HepG2 (cell line): ENCODE measurements around the gene DLG5.

Experiments
- CHD2 ChIP-seq: IDR thresholded peaks from 2 replicates; pipeline ENCODE4 v1.6.1; 2011; ENCODE audit warnings: low read depth, low read length, improper control_type of control experiment
- HNRNPLL ChIP-seq: fragments of 200-400 bp; formaldehyde crosslinking; IDR thresholded peaks from 2 replicates; pipeline ENCODE4 v1.6.1; 2017; ENCODE audit warnings: mild to moderate bottlenecking, low read depth, low read length; ENCODE audit not compliant: poor library complexity, severe bottlenecking
- RELA ChIP-seq: sonication (generic); formaldehyde crosslinking; IDR thresholded peaks from 2 replicates; pipeline ENCODE4 v1.4.0; 2020; ENCODE audit warnings: missing genetic modification reagents

DNA sequence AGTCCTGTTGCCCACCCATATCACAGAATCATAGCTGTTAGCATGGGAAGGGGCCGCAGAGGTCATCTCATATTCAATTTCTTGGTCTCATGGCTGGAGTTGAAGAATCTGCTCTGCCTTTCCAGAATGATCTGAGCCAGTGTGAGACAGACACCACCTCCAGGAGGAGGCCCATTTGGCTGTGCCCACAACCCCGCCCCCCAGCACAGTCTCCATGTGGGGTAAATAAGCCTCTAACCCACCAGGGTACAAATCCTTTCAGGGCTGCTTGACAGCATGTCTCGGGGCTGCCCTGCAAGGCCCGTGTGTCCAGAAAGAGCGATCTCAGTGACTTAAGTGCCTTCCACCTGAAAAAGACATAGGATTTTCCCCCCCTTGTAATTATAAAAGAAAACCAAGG lies 137.5 kb downstream of the DLG5 start:
- no peak for TF ChIP-seq RELA (CRISPR knock-in tag)
- TF ChIP-seq HNRNPLL: no peak
- no peak for TF ChIP-seq CHD2
